SK-N-SH (cell line): ENCODE measurements around the gene CSRNP3. TPM values are rescaled to one million over a fixed set of nuclear protein-coding genes. Genes with fewer than 3 reads are reported as not detected.

ENCODE experiments used
- CTCF ChIA-PET: fragments of 300-600, 350-600 bp; formaldehyde crosslinking; extraction: SDS; loops from one replicate; lab custom pipeline; 2021; lab: Yijun Ruan, JAX
- POLR2A ChIA-PET: fragments of 350-600 bp; sonication (Branson Sonifier 250); formaldehyde crosslinking; extraction: SDS; loops from one replicate; lab custom pipeline; 2020; ENCODE audit warnings: antibody characterized with exemption, inconsistent platforms; lab: Yijun Ruan, JAX
- DNase-seq: peaks from one replicate; pipeline ENCODE4 v3.0.0; 2012
- H2AFZ ChIP-seq: fragments of 200-600 bp; sonication (generic); 2 replicates; pipeline ENCODE4 v1.8.1; 2016; ENCODE audit warnings: antibody characterized with exemption, mild to moderate bottlenecking, low read depth
- H3F3A ChIP-seq: fragments of 200-600 bp; sonication (generic); replicated peaks from 2 replicates; pipeline ENCODE3; 2016; ENCODE audit warnings: antibody characterized with exemption, mild to moderate bottlenecking; ENCODE audit not compliant: insufficient read depth
- H3K27ac ChIP-seq, 2 experiments: fragments of 200-500 bp in 1 of 2; fragments of 200-600 bp in 1 of 2; sonication (Bioruptor generic) in 1 of 2; sonication (generic), shearing (Covaris generic) in 1 of 2; 2 replicates each; pipeline versions ENCODE4 v1.5.1 to v1.6.1; 2014 to 2016; ENCODE audit warnings: low read depth in 2 of 2, inconsistent platforms in 1 of 2, low read length in 1 of 2, mild to moderate bottlenecking in 1 of 2, mixed read lengths in 1 of 2
- H3K27me3 ChIP-seq: fragments of 200-600 bp; sonication (generic), shearing (Covaris generic); 2 replicates; pipeline ENCODE4 v1.6.1; 2016; ENCODE audit warnings: mixed run types; ENCODE audit not compliant: insufficient read depth
- H3K36me3 ChIP-seq, 2 experiments: fragments of 200-500 bp in 1 of 2; fragments of 200-600 bp in 1 of 2; sonication (Bioruptor generic) in 1 of 2; sonication (generic) in 1 of 2; replicated peaks in 1 of 2; 2 replicates each; pipeline versions ENCODE3 to v1.5.1; 2014 to 2016; ENCODE audit warnings: low read length in 1 of 2, mild to moderate bottlenecking in 1 of 2; ENCODE audit not compliant: insufficient read depth in 2 of 2, control insufficient read depth in 1 of 2
- H3K4me1 ChIP-seq, 2 experiments: fragments of 200-500 bp in 1 of 2; fragments of 200-600 bp in 1 of 2; sonication (Bioruptor generic) in 1 of 2; sonication (generic), shearing (Covaris generic) in 1 of 2; 2 replicates each; pipeline versions ENCODE4 v1.5.1 to v1.6.1; 2014 to 2016; ENCODE audit warnings: low read depth in 1 of 2, low read length in 1 of 2, mixed run types in 1 of 2; ENCODE audit not compliant: insufficient read depth in 2 of 2, control insufficient read depth in 1 of 2
- H3K4me2 ChIP-seq: fragments of 200-600 bp; sonication (generic), shearing (Covaris generic); 2 replicates; pipeline ENCODE4 v1.6.1; 2017; ENCODE audit warnings: mixed run types
- H3K4me3 ChIP-seq, 2 experiments: fragments of 200-500 bp in 1 of 2; fragments of 200-600 bp in 1 of 2; sonication (Bioruptor generic) in 1 of 2; sonication (generic), shearing (Covaris generic) in 1 of 2; 2 replicates each; pipeline versions ENCODE4 v1.5.1 to v1.8.1; 2014 to 2016; ENCODE audit warnings: low read depth in 2 of 2, inconsistent platforms in 1 of 2, low read length in 1 of 2, mild to moderate bottlenecking in 1 of 2, mixed read lengths in 1 of 2, moderate library complexity in 1 of 2
- H3K79me2 ChIP-seq: fragments of 200-600 bp; sonication (generic); 2 replicates; pipeline ENCODE4 v1.8.1; 2017; ENCODE audit warnings: mild to moderate bottlenecking; ENCODE audit not compliant: insufficient read depth
- H3K9ac ChIP-seq: fragments of 200-600 bp; sonication (generic); 2 replicates; pipeline ENCODE4 v1.6.1; 2017; ENCODE audit warnings: mixed run types
- H3K9me2 ChIP-seq: fragments of 200-600 bp; sonication (generic); 2 replicates; pipeline ENCODE4 v1.6.1; 2017; ENCODE audit warnings: mixed run types
- H3K9me3 ChIP-seq: fragments of 200-600 bp; sonication (generic); 2 replicates; pipeline ENCODE4 v1.6.1; 2017; ENCODE audit warnings: mixed run types, mild to moderate bottlenecking, moderate library complexity
- H4K20me1 ChIP-seq: fragments of 200-600 bp; sonication (generic); 2 replicates; pipeline ENCODE4 v1.6.1; 2017; ENCODE audit warnings: mild to moderate bottlenecking, mixed run types; ENCODE audit not compliant: insufficient read depth
- EP300 ChIP-seq, 2 experiments: IDR thresholded peaks; 2 replicates each; pipeline versions ENCODE4 v1.4.0 to v1.6.1; 2012; ENCODE audit warnings: borderline replicate concordance in 1 of 2, low read depth in 1 of 2, low read length in 1 of 2
- FOSL2 ChIP-seq: IDR thresholded peaks from 2 replicates; pipeline ENCODE4 v1.4.0; 2012; ENCODE audit warnings: low read depth, mild to moderate bottlenecking, moderate library complexity, borderline replicate concordance
- FOXM1 ChIP-seq: IDR thresholded peaks from 2 replicates; pipeline ENCODE4 v1.4.0; 2012; ENCODE audit warnings: low read depth, mild to moderate bottlenecking
- GABPA ChIP-seq: IDR thresholded peaks from 2 replicates; pipeline ENCODE4 v1.4.0; 2012; ENCODE audit warnings: low read depth, mild to moderate bottlenecking
- JUND ChIP-seq: IDR thresholded peaks from 2 replicates; pipeline ENCODE4 v1.4.0; 2012
- MXI1 ChIP-seq: IDR thresholded peaks from 2 replicates; pipeline ENCODE4 v1.6.1; 2012; ENCODE audit warnings: mild to moderate bottlenecking, low read depth, low read length, improper control_type of control experiment
- NFIC ChIP-seq: IDR thresholded peaks from 2 replicates; pipeline ENCODE4 v1.4.0; 2012; ENCODE audit warnings: borderline replicate concordance
- PBX3 ChIP-seq: IDR thresholded peaks from 2 replicates; pipeline ENCODE4; 2012
- RAD21 ChIP-seq: IDR thresholded peaks from 2 replicates; pipeline ENCODE4 v1.6.1; 2012; ENCODE audit warnings: mild to moderate bottlenecking, low read length
- RCOR1 ChIP-seq: fragments of 150-350 bp; IDR thresholded peaks from 2 replicates; pipeline ENCODE4 v1.6.1; 2017; ENCODE audit warnings: antibody characterized with exemption, low read length
- REST ChIP-seq: IDR thresholded peaks from 2 replicates; pipeline ENCODE4 v1.6.1; 2012; ENCODE audit warnings: mild to moderate bottlenecking, low read depth, low read length, moderate library complexity
- RXRA ChIP-seq: IDR thresholded peaks from 2 replicates; pipeline ENCODE4 v1.4.0; 2012; ENCODE audit warnings: low read depth, mild to moderate bottlenecking, borderline replicate concordance
- SIN3A ChIP-seq: IDR thresholded peaks from 2 replicates; pipeline ENCODE4 v1.6.1; 2012; ENCODE audit warnings: low read depth, mild to moderate bottlenecking, low read length, moderate library complexity, borderline replicate concordance
- TAF1 ChIP-seq: IDR thresholded peaks from 2 replicates; pipeline ENCODE4 v1.6.1; 2012; ENCODE audit warnings: low read depth, mild to moderate bottlenecking, low read length, moderate library complexity, borderline replicate concordance
- USF1 ChIP-seq: IDR thresholded peaks from 2 replicates; pipeline ENCODE4 v1.4.0; 2012; ENCODE audit warnings: low read depth, borderline replicate concordance
- YY1 ChIP-seq: IDR thresholded peaks from 2 replicates; pipeline ENCODE4 v1.4.0; 2012; ENCODE audit warnings: low read depth, mild to moderate bottlenecking
- WGBS: methylation state at CpG from one replicate; pipeline ENCODE4 v1.1.6; 2017; ENCODE audit warnings: low lambda C conversion rate; 5-methylcytosine and 5-hydroxymethylcytosine counted together
- polyA plus RNA-seq, 3 experiments: library from polyadenylated mRNA; depleted of rRNA; stranded (reverse); fragments of >200 nt; gene quantifications; 2 replicates each; pipeline ENCODE4 v1.2.3, GENCODE V29; 2012
- TF ChIP-seq, protein P1 (sequence below): fragments of 150-350 bp; IDR thresholded peaks from 2 replicates; pipeline ENCODE4 v1.6.1; 2017; ENCODE audit warnings: antibody characterized with exemption, low read length, low read depth, borderline replicate concordance

The CSRNP3 gene
- polyA plus RNA-seq, 1 of the 3 experiments (the other 2 are of a cell fraction): 1.0 TPM

DNA sequence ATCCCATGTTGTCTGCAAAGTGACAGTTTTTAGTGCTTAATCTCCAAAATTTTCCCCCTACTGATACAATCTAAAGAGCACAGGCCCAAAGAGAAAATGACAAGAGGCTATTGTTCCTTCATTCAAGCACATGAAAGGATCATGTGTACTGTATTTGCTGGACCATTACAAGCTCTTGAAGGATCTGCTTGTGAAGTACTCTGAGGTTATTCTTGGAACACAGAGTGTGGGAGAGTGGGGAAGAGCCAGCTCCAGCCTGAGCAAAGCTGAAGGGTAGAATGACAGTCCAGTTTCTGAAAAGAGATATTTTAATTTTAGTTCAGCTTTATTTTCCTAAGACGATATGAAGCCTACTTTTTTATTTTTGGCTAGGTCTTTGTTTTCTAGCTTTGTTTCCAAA, 212.3 kb downstream of the CSRNP3 start:
- H3K4me1 ChIP-seq: no peaks in the 10 kb centered on the region
- H2AFZ ChIP-seq: no peak overlapping the region
- H3K36me3 ChIP-seq: peaks cover 9 to 37% of the 10 kb centered on the region in 2 experiments
- 89% methylated on average over 1 of the region's 1 CpG for WGBS
- ChIA-PET POLR2A (no interaction called here), CTCF (interaction anchor here (0.9 to 1.0 kb wide), 2 partner anchors 10 to 193 kb away, joined by 3 to 4 read pairs; no protein-coding TSS in a partner anchor)
- H4K20me1 ChIP-seq: no peaks in the 10 kb centered on the region
- H3K4me3 ChIP-seq: no peak overlapping the region
- H3K9ac ChIP-seq: no peak overlapping the region
- H3K79me2 ChIP-seq: no peaks in the 10 kb centered on the region
- no peaks in the 10 kb centered on the region for H3K9me3 ChIP-seq
- H3F3A ChIP-seq: no peaks in the 10 kb centered on the region
- H3K27ac ChIP-seq: no peak overlapping the region
- no peaks in the 10 kb centered on the region for H3K27me3 ChIP-seq
- DNase-seq: no peak
- no peaks in the 10 kb centered on the region for H3K9me2 ChIP-seq
- no peak overlapping the region for H3K4me2 ChIP-seq
- TF ChIP-seq PBX3: no peak
- no peak for TF ChIP-seq YY1
- TF ChIP-seq RAD21: no peak
- TF ChIP-seq USF1: no peak
- TF ChIP-seq FOSL2: no peak
- TF ChIP-seq, protein P1, sequence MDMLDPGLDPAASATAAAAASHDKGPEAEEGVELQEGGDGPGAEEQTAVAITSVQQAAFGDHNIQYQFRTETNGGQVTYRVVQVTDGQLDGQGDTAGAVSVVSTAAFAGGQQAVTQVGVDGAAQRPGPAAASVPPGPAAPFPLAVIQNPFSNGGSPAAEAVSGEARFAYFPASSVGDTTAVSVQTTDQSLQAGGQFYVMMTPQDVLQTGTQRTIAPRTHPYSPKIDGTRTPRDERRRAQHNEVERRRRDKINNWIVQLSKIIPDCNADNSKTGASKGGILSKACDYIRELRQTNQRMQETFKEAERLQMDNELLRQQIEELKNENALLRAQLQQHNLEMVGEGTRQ: no peak

DNA sequence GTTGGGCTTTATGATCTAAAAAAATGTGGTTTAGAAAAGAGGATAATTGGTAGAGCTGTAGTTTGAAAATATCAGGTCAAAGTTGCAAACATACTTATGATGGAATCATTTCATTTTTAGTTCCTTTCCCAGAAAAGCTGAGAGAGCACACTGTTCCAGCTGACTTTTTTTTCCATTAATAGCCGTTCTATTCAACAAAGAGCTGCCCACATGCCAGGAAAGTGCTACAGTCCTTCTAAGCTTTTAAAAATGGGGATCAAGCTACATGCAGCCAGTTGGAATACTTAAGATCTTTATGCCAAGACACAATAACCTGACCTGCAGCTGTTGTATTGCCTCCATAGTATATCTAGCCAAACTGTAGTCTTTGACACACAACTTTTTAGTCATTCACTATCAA, 213.0 kb downstream of the CSRNP3 start:
- Histone ChIP-seq H3K9me2 (no peaks in the 10 kb centered on the region), H3K79me2 (no peaks in the 10 kb centered on the region), H3K27ac (no peak overlapping the region), H3F3A (no peaks in the 10 kb centered on the region), H3K36me3 (peaks cover 6 to 30% of the 10 kb centered on the region in 2 experiments), H2AFZ (no peak overlapping the region), H3K4me3 (no peak overlapping the region), H3K4me2 (no peak overlapping the region), H3K9me3 (no peaks in the 10 kb centered on the region), H3K9ac (no peak overlapping the region), H3K4me1 (no peaks in the 10 kb centered on the region), H4K20me1 (no peaks in the 10 kb centered on the region), H3K27me3 (no peaks in the 10 kb centered on the region)
- TF ChIP-seq JUND: no peak
- no peak for TF ChIP-seq MXI1
- no peak for TF ChIP-seq RXRA
- ChIA-PET CTCF (interaction anchor here (1.0 to 1.2 kb wide), 2 partner anchors 10 kb away, joined by 3 read pairs; no protein-coding TSS in a partner anchor), POLR2A (no interaction called here)
- WGBS: 76% methylated on average over 1 of the region's 1 CpG
- no peak for DNase-seq

GRCh38 chr2:165686800-165687199, 217.3 kb downstream of the CSRNP3 start:
- TF ChIP-seq REST (no peak), FOXM1 (no peak), JUND (no peak), GABPA (no peak), RCOR1 (no peak), SIN3A (no peak), NFIC (no peak), TAF1 (no peak), YY1 (no peak), EP300 (IDR thresholded peaks at IDR 0.05; ENCODE audit: borderline replicate concordance in 1 of 2, low read depth in 1 of 2, low read length in 1 of 2) (no peak)
- Histone ChIP-seq H3K36me3 (peaks cover 2 to 6% of the 10 kb centered on the region in 2 experiments), H3K4me1 (no peaks in the 10 kb centered on the region), H3K9ac (no peak overlapping the region), H2AFZ (no peak overlapping the region), H3K9me3 (no peaks in the 10 kb centered on the region), H3K4me3 (no peak overlapping the region), H3K27me3 (no peaks in the 10 kb centered on the region), H4K20me1 (no peaks in the 10 kb centered on the region), H3K27ac (no peak overlapping the region), H3K4me2 (no peak overlapping the region), H3F3A (no peaks in the 10 kb centered on the region), H3K79me2 (no peaks in the 10 kb centered on the region), H3K9me2 (no peaks in the 10 kb centered on the region)
- CTCF ChIA-PET: interaction anchor here (0.6 to 1.9 kb wide), 2 partner anchors 14 to 34 kb away, joined by 3 read pairs; no protein-coding TSS in a partner anchor
- DNase-seq: no peak
- 78% methylated on average over 2 of the region's 2 CpGs for WGBS
- POLR2A ChIA-PET: no interaction called here
